Fibroblast of pulmonary artery (primary cell): ENCODE results near the gene RGS7BP.

Experiments
- DNase-seq: peaks from one replicate; pipeline ENCODE4 v3.0.0-alpha.2; 2010; ENCODE audit warnings: low read depth
- H3K4me3 ChIP-seq: replicated peaks from 2 replicates; pipeline ENCODE4 v1.5.1; 2011; ENCODE audit warnings: low read depth, mild to moderate bottlenecking, control low read depth, low read length, moderate library complexity
- TF ChIP-seq, protein P1 (sequence below): IDR thresholded peaks from 2 replicates; pipeline ENCODE4 v1.5.1; 2011; ENCODE audit warnings: mild to moderate bottlenecking, control low read depth, low read length, inconsistent platforms; ENCODE audit errors: missing control alignments

RGS7BP gene

DNA sequence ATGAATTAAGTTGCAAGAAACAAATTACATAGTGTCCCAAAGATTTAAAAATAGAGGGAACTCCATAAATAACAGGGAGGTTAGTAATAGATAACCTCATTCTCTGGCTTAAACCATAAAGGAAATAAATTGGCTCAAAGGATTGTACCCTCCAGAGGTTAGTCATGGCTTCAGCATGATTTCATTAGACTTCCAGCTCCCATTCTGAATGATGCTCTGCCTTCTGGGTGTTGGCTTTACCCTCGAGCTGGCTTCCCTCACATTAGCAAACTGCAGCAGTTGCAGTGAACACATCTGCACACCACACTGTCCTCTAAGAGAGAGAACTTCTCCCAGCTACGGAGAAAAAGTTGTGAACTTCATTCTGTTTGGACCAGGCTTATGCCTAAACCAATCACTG lies 70.4 kb downstream of the RGS7BP start:
- no peak overlapping the region for H3K4me3 ChIP-seq
- TF ChIP-seq, protein P1, sequence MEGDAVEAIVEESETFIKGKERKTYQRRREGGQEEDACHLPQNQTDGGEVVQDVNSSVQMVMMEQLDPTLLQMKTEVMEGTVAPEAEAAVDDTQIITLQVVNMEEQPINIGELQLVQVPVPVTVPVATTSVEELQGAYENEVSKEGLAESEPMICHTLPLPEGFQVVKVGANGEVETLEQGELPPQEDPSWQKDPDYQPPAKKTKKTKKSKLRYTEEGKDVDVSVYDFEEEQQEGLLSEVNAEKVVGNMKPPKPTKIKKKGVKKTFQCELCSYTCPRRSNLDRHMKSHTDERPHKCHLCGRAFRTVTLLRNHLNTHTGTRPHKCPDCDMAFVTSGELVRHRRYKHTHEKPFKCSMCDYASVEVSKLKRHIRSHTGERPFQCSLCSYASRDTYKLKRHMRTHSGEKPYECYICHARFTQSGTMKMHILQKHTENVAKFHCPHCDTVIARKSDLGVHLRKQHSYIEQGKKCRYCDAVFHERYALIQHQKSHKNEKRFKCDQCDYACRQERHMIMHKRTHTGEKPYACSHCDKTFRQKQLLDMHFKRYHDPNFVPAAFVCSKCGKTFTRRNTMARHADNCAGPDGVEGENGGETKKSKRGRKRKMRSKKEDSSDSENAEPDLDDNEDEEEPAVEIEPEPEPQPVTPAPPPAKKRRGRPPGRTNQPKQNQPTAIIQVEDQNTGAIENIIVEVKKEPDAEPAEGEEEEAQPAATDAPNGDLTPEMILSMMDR, result no peak
- no peak for DNase-seq

- no peak overlapping the region for H3K4me3 ChIP-seq
- no peak for DNase-seq
- TF ChIP-seq, protein P1, result no peak
Observed at GRCh38 chr5:64585646-64586045, 79.8 kb downstream of the RGS7BP start.

GRCh38 chr5:64587370-64587769 lies 81.6 kb downstream of the RGS7BP start:
- TF ChIP-seq, protein P1, result no peak
- no peak for DNase-seq
- no peak overlapping the region for H3K4me3 ChIP-seq

- DNase-seq, result no peak
- H3K4me3 ChIP-seq, result no peak overlapping the region
- TF ChIP-seq, protein P1, result no peak
Observed at GRCh38 chr5:64592730-64593341, 87.0 kb downstream of the RGS7BP start.

- TF ChIP-seq, protein P1, result no peak
- no peak overlapping the region for H3K4me3 ChIP-seq
- no peak for DNase-seq
Observed at GRCh38 chr5:64594025-64594424, 88.2 kb downstream of the RGS7BP start.

DNA sequence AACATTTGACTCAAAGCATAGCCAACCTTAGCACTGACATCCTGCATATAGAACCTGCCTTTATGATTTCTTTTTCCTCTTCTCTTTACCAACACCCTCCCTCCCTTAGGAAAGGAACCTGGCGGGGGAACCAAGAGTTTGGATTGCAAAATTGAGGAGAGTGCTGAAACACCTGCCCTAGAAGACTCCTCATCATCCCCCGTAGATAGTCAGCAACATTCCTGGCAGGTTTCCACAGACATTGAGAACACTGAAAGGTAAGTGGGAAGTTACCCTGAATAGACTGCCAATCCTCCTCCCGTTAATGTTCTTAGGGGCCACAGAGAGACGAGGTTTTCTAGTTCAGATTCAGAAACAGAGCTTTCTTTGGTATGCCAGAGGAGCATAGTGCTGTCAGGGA lies 88.8 kb downstream of the RGS7BP start:
- H3K4me3 ChIP-seq, result no peak overlapping the region
- DNase-seq, result no peak
- TF ChIP-seq, protein P1, result no peak
